ENCODE measurements around the gene ZNF385C. TPM values are rescaled to one million over a fixed set of nuclear protein-coding genes. Genes with fewer than 3 reads are reported as not detected.

Gene ZNF385C
- total RNA-seq, 4 donors from 2014 or later = not detected

- no peaks in the 10 kb centered on the region for H3K4me1 ChIP-seq
- TF ChIP-seq POLR2A (IDR thresholded peaks at IDR 0.05) (no peak), POLR2AphosphoS5 (IDR thresholded peaks at IDR 0.05) (no peak), EP300 (IDR thresholded peaks at IDR 0.05) (no peak)
- TF ChIP-seq, protein P1, sequence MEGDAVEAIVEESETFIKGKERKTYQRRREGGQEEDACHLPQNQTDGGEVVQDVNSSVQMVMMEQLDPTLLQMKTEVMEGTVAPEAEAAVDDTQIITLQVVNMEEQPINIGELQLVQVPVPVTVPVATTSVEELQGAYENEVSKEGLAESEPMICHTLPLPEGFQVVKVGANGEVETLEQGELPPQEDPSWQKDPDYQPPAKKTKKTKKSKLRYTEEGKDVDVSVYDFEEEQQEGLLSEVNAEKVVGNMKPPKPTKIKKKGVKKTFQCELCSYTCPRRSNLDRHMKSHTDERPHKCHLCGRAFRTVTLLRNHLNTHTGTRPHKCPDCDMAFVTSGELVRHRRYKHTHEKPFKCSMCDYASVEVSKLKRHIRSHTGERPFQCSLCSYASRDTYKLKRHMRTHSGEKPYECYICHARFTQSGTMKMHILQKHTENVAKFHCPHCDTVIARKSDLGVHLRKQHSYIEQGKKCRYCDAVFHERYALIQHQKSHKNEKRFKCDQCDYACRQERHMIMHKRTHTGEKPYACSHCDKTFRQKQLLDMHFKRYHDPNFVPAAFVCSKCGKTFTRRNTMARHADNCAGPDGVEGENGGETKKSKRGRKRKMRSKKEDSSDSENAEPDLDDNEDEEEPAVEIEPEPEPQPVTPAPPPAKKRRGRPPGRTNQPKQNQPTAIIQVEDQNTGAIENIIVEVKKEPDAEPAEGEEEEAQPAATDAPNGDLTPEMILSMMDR (IDR thresholded peaks at IDR 0.05) = no peak
- WGBS, 2 donors (ENCODE audit: low coverage in 1 of 2) = 82 to 92% methylated on average over 3 to 7 of the region's 9 CpGs
- H3K9me3 ChIP-seq = no peaks in the 10 kb centered on the region
- no peaks in the 10 kb centered on the region for H3K36me3 ChIP-seq
- H3K27ac ChIP-seq = no peak overlapping the region
- no peak overlapping the region for H3K4me3 ChIP-seq
- peaks cover 32% of the 10 kb centered on the region for H3K27me3 ChIP-seq
- no peak for ATAC-seq
Measured at GRCh38 chr17:42081516-42082129, 16.6 kb downstream of the ZNF385C start.

DNA sequence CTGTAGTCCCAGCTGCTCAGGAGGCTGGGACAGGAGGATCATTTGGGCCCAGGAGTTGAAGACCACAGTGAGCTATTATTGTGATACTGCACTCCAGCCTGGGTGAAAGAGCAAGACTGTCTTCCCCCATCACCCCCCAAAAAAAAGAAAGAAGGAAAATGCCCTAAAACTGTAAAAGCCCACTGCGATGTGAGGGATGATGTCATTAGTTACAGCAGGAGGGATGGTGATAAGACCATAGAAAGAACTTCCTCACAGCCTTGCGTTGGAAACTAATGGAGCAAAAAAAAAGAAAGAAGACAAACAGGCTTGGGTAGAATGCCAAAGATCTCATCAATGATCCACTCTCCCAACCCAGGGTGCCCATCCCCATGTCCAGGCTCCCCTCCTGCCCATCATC is 18.7 kb downstream of the ZNF385C start:
- H3K27ac ChIP-seq = no peak overlapping the region
- no peaks in the 10 kb centered on the region for H3K36me3 ChIP-seq
- WGBS, 2 donors (ENCODE audit: low coverage in 1 of 2) = 67 to 71% methylated on average over 2 of the region's 2 CpGs
- peaks cover 19% of the 10 kb centered on the region for H3K27me3 ChIP-seq
- TF ChIP-seq EP300 (IDR thresholded peaks at IDR 0.05) (no peak), POLR2AphosphoS5 (IDR thresholded peaks at IDR 0.05) (no peak), POLR2A (IDR thresholded peaks at IDR 0.05) (no peak)
- no peaks in the 10 kb centered on the region for H3K9me3 ChIP-seq
- no peaks in the 10 kb centered on the region for H3K4me1 ChIP-seq
- ATAC-seq = no peak
- H3K4me3 ChIP-seq = no peak overlapping the region

GRCh38 chr17:42078396-42079043 is 19.8 kb downstream of the ZNF385C start:
- Histone ChIP-seq H3K36me3 (no peaks in the 10 kb centered on the region), H3K27me3 (peaks cover 29% of the 10 kb centered on the region), H3K27ac (no peak overlapping the region), H3K4me3 (no peak overlapping the region), H3K9me3 (no peaks in the 10 kb centered on the region), H3K4me1 (no peaks in the 10 kb centered on the region)
- no peak for TF ChIP-seq POLR2A (IDR thresholded peaks at IDR 0.05)
- TF ChIP-seq EP300 (IDR thresholded peaks at IDR 0.05) = no peak
- TF ChIP-seq POLR2AphosphoS5 (IDR thresholded peaks at IDR 0.05) = no peak
- TF ChIP-seq, protein P1 (IDR thresholded peaks at IDR 0.05) = no peak
- WGBS, 2 donors (ENCODE audit: low coverage in 1 of 2) = 48 to 52% methylated on average over 4 to 8 of the region's 8 CpGs
- ATAC-seq = no peak

- no peak for ATAC-seq
- Histone ChIP-seq H3K27ac (no peak overlapping the region), H3K4me3 (no peak overlapping the region), H3K9me3 (no peaks in the 10 kb centered on the region), H3K27me3 (peaks cover 37% of the 10 kb centered on the region), H3K4me1 (peaks cover 0 to under 1% (median 0%) of the 10 kb centered on the region in 3 donors), H3K36me3 (no peaks in the 10 kb centered on the region)
- TF ChIP-seq POLR2AphosphoS5 (IDR thresholded peaks at IDR 0.05) (no peak), POLR2A (IDR thresholded peaks at IDR 0.05) (no peak), EP300 (IDR thresholded peaks at IDR 0.05) (no peak)
- TF ChIP-seq, protein P1 (IDR thresholded peaks at IDR 0.05) = no peak
- WGBS, 2 donors (ENCODE audit: low coverage in 1 of 2) = 80 to 100% methylated on average over 1 to 3 of the region's 5 CpGs
Measured at GRCh38 chr17:42077755-42078154, 20.5 kb downstream of the ZNF385C start.

- Histone ChIP-seq H3K4me3 (no peak overlapping the region), H3K27me3 (peaks cover 45% of the 10 kb centered on the region), H3K27ac (no peak overlapping the region), H3K9me3 (no peaks in the 10 kb centered on the region), H3K4me1 (peaks cover 0 to 8% (median 7%) of the 10 kb centered on the region in 3 donors), H3K36me3 (no peaks in the 10 kb centered on the region)
- WGBS, 2 donors (ENCODE audit: low coverage in 1 of 2) = 71 to 74% methylated on average over 1 to 4 of the region's 4 CpGs
- no peak for ATAC-seq
- TF ChIP-seq POLR2AphosphoS5 (IDR thresholded peaks at IDR 0.05) = no peak
- TF ChIP-seq, protein P1 (IDR thresholded peaks at IDR 0.05) = no peak
- TF ChIP-seq POLR2A (IDR thresholded peaks at IDR 0.05) = no peak
- no peak for TF ChIP-seq EP300 (IDR thresholded peaks at IDR 0.05)
Measured at GRCh38 chr17:42076797-42077559, 21.3 kb downstream of the ZNF385C start.
